Natural killer cell treated with Interleukin-12 subunit alpha and Interleukin-12 subunit beta and Interleukin-15 and Interleukin-18, amount 100 ng/mL, for 72 hours (primary cell): ENCODE results near the gene DCLK1. TPM values are rescaled to one million over a fixed set of nuclear protein-coding genes. Genes with fewer than 3 reads are reported as not detected.

ENCODE experiments used
- ATAC-seq, 2 donors: fragments of 150-1000 bp; cut with Tn5 transposase in 1 of 2; sonication (Bioruptor Pico), chemical (Tn5 transposase) in 1 of 2; 2 replicates each; pipeline ENCODE4 v1.10.0; 2021
- DNase-seq: peaks from one replicate; pipeline ENCODE4 v3.0.0; 2022; ENCODE audit warnings: low spot score
- H3K27ac Mint-ChIP-seq, 2 donors: 1 replicate in 1 of 2; 2 replicates in 1 of 2; pipeline ENCODE4 v1.8.0; 2022; ENCODE audit warnings: mixed read lengths in 2 of 2, mild to moderate bottlenecking in 1 of 2, moderate library complexity in 1 of 2
- H3K27me3 Mint-ChIP-seq, 2 donors: 1 replicate in 1 of 2; 2 replicates in 1 of 2; pipeline ENCODE4 v1.8.0; 2022; ENCODE audit warnings: mixed read lengths in 2 of 2
- H3K36me3 Mint-ChIP-seq: one replicate; pipeline ENCODE4 v1.8.0; 2022; ENCODE audit warnings: mixed read lengths
- H3K4me1 Mint-ChIP-seq, 2 donors: 1 replicate in 1 of 2; 2 replicates in 1 of 2; pipeline ENCODE4 v1.8.0; 2022; ENCODE audit warnings: low read depth in 2 of 2, mixed read lengths in 2 of 2, mild to moderate bottlenecking in 1 of 2
- H3K4me3 Mint-ChIP-seq: one replicate; pipeline ENCODE4 v1.8.0; 2022; ENCODE audit warnings: mixed read lengths
- H3K9me3 Mint-ChIP-seq: 2 replicates; pipeline ENCODE4 v1.8.0; 2022; ENCODE audit warnings: mixed read lengths
- total RNA-seq, 2 donors: library from RNA; stranded (reverse); gene quantifications; one replicate each; pipeline ENCODE4 v1.2.3, GENCODE V29; 2022

The DCLK1 gene
- total RNA-seq, 2 donors from 2014 or later, result not detected

DNA sequence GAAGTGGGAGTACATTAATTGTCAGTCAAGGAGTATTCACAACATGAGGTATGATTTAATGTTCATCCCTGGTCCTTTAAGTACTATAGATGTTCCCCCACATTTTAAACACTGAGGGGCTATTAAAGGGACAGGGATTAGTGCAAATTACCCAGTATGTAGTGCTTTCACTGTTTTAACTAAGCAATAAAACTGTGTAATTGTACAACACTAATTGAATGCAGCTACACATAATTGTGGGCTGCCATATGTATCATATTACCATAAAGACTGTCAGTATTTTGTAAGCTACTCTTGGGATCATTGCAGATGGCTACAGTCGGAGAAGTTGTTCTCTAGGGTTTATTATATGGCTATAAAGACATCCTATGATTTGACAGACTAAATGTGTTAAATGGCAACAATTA lies 316.6 kb downstream of the DCLK1 start:
- no peaks in the 10 kb centered on the region for H3K9me3 Mint-ChIP-seq
- no peaks in the 10 kb centered on the region for H3K36me3 Mint-ChIP-seq
- DNase-seq (no peak), ATAC-seq (no peak)
- no peak overlapping the region for H3K27ac Mint-ChIP-seq
- H3K4me3 Mint-ChIP-seq, result no peak overlapping the region
- no peaks in the 10 kb centered on the region for H3K27me3 Mint-ChIP-seq
- no peaks in the 10 kb centered on the region for H3K4me1 Mint-ChIP-seq

DNA sequence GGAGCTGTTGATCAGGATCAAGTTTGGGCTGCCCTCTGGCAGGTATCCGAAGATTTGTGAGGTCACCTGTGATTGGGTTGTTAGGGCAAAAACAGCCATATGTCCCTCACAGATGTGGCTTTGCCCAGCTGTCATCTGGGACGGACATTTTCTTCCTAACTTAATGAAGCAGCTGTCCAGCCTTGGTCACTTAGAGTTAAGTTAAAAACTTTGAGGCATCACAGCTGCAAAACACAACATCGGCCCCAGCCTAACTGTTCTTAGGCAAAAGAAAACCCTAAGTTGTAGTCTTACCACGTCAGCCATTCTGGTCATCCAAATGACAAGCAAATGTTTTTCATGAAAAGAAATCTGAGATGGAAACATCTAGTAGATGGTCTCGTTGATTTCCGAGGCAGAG lies 318.4 kb downstream of the DCLK1 start:
- ATAC-seq (no peak), DNase-seq (no peak)
- no peak overlapping the region for H3K4me3 Mint-ChIP-seq
- no peaks in the 10 kb centered on the region for H3K36me3 Mint-ChIP-seq
- H3K27me3 Mint-ChIP-seq, result peaks cover 0 to 3% of the 10 kb centered on the region in 2 donors
- H3K9me3 Mint-ChIP-seq, result no peaks in the 10 kb centered on the region
- H3K27ac Mint-ChIP-seq, result no peak overlapping the region
- no peaks in the 10 kb centered on the region for H3K4me1 Mint-ChIP-seq

DNA sequence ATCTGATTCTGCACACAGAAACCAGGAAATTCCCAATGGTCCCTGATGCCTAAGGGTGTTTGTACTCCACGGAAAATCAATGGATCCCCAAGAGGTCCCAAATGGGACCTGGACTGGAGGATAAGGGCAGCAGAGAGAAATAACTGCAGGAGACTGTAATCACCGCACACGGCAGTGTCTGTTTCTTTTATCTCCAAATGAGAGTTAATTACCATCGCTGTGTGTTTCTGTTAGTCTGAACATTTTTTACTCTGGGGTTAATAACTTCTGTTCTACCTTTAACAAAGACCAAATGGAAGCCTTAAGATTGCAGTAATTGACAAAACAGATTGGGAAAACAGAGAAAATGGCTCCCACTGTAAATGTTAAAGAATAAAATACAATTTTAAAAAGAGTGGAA lies 320.9 kb downstream of the DCLK1 start:
- H3K36me3 Mint-ChIP-seq, result no peaks in the 10 kb centered on the region
- peaks cover 0 to 3% of the 10 kb centered on the region in 2 donors for H3K27me3 Mint-ChIP-seq
- no peaks in the 10 kb centered on the region for H3K4me1 Mint-ChIP-seq
- no peak for DNase-seq
- H3K9me3 Mint-ChIP-seq, result no peaks in the 10 kb centered on the region
- H3K4me3 Mint-ChIP-seq, result no peak overlapping the region
- no peak for ATAC-seq
- no peak overlapping the region for H3K27ac Mint-ChIP-seq

DNA sequence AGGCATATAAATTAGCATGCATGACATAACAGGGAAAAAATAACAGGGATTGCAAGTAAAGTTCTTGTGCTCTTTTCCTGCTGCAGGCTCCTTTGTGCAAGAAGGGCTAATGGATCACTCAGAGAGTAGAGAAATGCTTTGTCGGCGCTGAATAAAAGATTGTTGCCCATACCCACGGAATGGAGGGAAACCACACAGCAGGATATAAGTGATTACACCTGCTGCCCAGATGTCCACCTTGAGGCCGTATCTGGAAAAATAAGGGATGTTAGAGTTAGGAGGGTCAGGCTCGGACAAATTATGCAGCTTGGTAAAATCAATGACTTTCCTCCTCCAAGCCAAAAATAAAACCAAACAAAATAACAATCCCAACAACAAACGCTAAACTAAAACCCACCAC lies 322.3 kb downstream of the DCLK1 start:
- no peak for ATAC-seq
- H3K27ac Mint-ChIP-seq, result no peak overlapping the region
- no peaks in the 10 kb centered on the region for H3K9me3 Mint-ChIP-seq
- peaks cover 0 to 3% of the 10 kb centered on the region in 2 donors for H3K27me3 Mint-ChIP-seq
- H3K4me1 Mint-ChIP-seq, result no peaks in the 10 kb centered on the region
- DNase-seq, result no peak
- H3K36me3 Mint-ChIP-seq, result no peaks in the 10 kb centered on the region
- H3K4me3 Mint-ChIP-seq, result no peak overlapping the region

DNA sequence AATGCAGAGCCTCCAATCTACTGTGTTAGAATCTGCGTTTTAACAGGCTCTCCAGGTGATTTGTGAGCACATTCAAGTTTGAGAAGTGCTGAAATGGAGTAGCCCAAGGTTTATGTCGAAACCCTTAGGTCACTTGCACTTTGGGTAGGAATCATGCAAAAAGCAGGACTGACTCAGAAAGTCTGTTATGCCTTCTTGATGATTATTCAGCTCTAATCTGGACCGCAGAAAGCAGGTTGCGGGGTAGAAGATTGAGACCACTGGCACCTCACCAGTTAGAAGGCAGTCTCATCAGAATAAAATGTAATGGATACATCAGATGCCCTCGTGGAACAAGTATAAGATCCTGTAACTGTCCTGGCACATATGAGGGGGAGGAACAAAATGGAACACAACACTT lies 326.3 kb downstream of the DCLK1 start:
- Mint-ChIP-seq H3K4me1 (no peaks in the 10 kb centered on the region), H3K27ac (no peak overlapping the region), H3K4me3 (no peak overlapping the region), H3K27me3 (peaks cover 0 to 3% of the 10 kb centered on the region in 2 donors), H3K36me3 (no peaks in the 10 kb centered on the region), H3K9me3 (no peaks in the 10 kb centered on the region)
- DNase-seq, result no peak
- ATAC-seq, result no peak

DNA sequence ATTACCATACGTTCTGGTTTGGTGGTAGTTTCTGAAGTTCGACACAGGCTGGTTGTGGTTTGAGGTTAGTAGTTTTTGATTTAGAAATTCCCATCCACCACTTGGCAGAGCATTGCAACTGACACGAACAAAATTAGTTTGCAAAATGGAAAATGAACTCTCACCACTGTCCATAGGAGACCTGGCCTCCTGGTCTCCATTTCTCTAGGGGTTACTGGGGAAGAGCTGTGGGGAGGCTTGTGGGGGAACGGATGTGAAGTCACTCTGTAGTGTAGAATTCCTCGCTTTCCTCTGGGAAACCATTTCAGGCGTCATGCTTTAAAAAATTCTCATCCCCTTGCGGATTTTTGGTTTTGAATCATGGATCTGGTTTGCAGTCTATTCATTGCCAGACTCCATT lies 333.2 kb downstream of the DCLK1 start:
- H3K4me1 Mint-ChIP-seq, result no peaks in the 10 kb centered on the region
- no peaks in the 10 kb centered on the region for H3K9me3 Mint-ChIP-seq
- no peaks in the 10 kb centered on the region for H3K36me3 Mint-ChIP-seq
- no peak for ATAC-seq
- H3K4me3 Mint-ChIP-seq, result no peak overlapping the region
- H3K27me3 Mint-ChIP-seq, result no peaks in the 10 kb centered on the region
- H3K27ac Mint-ChIP-seq, result no peak overlapping the region
- no peak for DNase-seq

DNA sequence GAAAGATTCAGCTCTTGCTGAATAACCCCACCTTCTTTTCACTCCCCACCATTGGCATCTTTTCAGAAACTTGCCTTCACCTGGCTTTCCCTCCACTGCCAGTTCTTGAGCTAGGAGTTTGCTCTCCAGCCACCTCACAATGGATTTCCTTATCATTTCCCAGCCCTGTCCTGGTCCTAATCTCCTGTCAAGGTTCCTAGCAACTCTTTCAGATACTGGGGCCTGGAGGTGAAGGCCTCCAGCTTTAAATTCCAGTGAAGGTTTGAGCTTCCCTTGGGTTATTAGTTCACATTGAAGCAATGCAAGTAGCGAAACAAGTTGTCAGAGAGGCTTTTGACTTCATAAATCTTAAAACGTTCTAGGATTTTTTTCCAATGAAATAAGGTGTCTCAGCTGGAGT lies 333.9 kb downstream of the DCLK1 start:
- H3K4me1 Mint-ChIP-seq, result no peaks in the 10 kb centered on the region
- DNase-seq, result no peak
- no peak for ATAC-seq
- H3K27me3 Mint-ChIP-seq, result no peaks in the 10 kb centered on the region
- H3K27ac Mint-ChIP-seq, result no peak overlapping the region
- H3K36me3 Mint-ChIP-seq, result no peaks in the 10 kb centered on the region
- no peaks in the 10 kb centered on the region for H3K9me3 Mint-ChIP-seq
- H3K4me3 Mint-ChIP-seq, result no peak overlapping the region

DNA sequence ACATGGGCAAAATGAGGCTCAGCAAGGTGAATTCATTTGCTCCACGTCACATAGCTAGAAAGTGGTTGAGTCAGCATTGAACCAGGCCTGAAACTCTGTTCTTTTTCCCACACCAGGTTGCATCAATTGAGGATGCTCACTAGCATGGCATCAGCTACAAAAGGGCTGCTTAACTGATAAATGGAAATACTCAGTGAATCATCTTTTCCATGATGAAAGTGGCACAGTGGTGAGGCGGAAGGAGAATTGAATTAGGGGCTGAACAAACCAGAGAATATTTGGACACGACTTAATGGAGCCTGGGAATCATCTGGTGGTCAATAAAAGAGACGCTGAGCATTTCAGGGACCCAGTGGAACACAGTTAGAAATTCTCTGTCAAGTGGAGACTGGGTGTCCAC lies 334.6 kb downstream of the DCLK1 start:
- H3K9me3 Mint-ChIP-seq, result no peaks in the 10 kb centered on the region
- H3K4me1 Mint-ChIP-seq, result no peaks in the 10 kb centered on the region
- DNase-seq (no peak), ATAC-seq (no peak)
- no peaks in the 10 kb centered on the region for H3K36me3 Mint-ChIP-seq
- H3K4me3 Mint-ChIP-seq, result no peak overlapping the region
- no peak overlapping the region for H3K27ac Mint-ChIP-seq
- no peaks in the 10 kb centered on the region for H3K27me3 Mint-ChIP-seq

DNA sequence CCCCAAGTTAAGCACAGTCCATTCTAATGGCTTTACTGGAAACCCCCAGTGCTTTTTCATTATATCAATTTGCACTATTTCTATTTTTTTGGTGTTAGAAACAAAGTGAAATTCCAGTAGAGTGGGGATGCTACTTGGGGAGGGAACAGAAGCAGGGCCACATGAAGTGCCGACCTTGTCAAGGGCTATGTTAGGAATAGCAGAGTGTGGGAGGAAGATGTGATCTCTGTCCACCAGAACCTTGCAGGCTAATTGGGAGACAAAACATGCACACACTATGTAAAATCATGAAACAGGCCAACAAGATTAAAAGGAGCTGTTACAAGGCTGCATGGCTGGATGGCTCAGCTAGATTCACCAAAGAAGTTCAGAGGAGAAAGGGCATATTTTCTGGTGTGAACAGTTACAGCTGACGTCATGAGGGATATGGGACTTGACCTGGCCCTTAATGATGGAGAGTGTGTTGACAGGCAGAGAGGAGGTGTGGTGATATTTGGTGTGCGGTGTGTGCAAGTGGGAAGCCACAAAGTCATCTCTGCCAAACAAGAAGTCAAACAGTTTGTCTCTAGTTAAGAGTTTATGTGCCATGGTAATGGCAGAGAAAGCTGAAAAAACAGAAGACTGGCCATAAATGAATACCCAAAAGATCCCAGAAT lies 336.3 kb downstream of the DCLK1 start:
- Mint-ChIP-seq H3K4me3 (no peak overlapping the region), H3K27ac (no peak overlapping the region), H3K9me3 (no peaks in the 10 kb centered on the region), H3K4me1 (no peaks in the 10 kb centered on the region), H3K36me3 (no peaks in the 10 kb centered on the region), H3K27me3 (peaks cover 0 to 1% of the 10 kb centered on the region in 2 donors)
- DNase-seq (no peak), ATAC-seq (no peak)

DNA sequence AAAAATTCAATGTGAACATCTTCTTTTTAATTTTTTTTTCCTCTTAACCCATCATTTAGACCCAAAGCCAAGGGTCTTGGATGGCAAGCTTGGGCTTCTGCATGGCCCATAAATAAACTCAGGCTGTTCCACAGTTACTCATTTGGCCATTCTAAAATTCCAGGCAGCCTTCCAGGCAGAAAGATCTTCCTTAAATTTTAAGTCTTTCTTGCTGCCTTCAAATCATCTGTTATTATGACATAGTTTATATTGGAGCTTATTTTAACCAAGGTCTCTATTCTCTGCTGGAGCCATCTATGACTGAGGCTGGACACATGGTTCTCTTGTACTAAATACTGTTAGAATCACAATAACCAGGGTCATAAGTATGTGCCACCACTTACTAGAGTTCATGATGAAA lies 337.4 kb downstream of the DCLK1 start:
- Mint-ChIP-seq H3K4me1 (no peaks in the 10 kb centered on the region), H3K9me3 (no peaks in the 10 kb centered on the region), H3K27ac (no peak overlapping the region), H3K4me3 (no peak overlapping the region), H3K36me3 (no peaks in the 10 kb centered on the region), H3K27me3 (peaks cover 0 to 3% of the 10 kb centered on the region in 2 donors)
- ATAC-seq (no peak), DNase-seq (no peak)

DNA sequence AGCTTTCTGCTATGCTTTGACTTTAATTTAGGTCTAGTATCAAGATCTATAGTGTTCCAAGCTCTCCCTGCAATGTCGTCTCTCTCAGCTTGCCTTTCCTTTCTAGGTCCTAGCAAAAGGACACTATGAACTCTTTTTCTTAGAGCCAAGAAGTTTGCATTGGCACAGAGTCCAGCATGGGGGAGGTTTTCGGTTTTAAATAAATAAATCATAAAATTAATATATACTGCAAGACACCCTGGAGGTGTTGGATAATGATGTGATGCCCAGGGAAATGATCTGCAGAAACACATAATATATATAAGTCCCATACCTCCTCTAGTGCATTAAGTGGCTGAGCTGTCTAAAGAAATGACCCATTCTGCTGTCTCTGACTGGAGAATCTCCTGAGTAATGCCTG lies 338.3 kb downstream of the DCLK1 start:
- Mint-ChIP-seq H3K27me3 (peaks cover 0 to 3% of the 10 kb centered on the region in 2 donors), H3K9me3 (no peaks in the 10 kb centered on the region)

DNA sequence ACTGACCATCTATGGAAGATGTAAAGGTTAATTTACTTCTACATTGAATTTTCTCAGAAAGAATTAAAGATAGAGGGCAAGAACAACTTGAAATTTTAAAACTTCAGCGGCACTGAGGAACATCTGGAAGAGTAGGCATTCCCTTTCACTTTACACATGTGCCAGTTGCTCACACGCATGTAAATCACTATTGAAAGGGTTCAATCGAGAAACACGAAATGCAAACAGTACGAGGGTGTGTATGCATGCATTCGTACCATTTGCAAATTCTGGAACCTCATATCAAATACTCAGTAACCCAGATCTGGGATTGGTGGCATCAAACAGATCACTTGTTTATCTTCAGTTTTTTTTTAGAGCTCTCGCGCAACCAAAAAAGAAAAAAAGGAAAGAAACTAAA lies 339.2 kb downstream of the DCLK1 start:
- Mint-ChIP-seq H3K4me1 (no peaks in the 10 kb centered on the region), H3K27ac (no peak overlapping the region), H3K27me3 (peaks cover 0 to 3% of the 10 kb centered on the region in 2 donors), H3K9me3 (no peaks in the 10 kb centered on the region), H3K4me3 (no peak overlapping the region), H3K36me3 (no peaks in the 10 kb centered on the region)
- ATAC-seq (no peak), DNase-seq (no peak)

More for the DNA sequence above, 338.3 kb downstream of the DCLK1 start:
- H3K27ac Mint-ChIP-seq, result no peak overlapping the region
- H3K4me1 Mint-ChIP-seq, result no peaks in the 10 kb centered on the region
- no peak overlapping the region for H3K4me3 Mint-ChIP-seq
- DNase-seq (no peak), ATAC-seq (no peak)
- no peaks in the 10 kb centered on the region for H3K36me3 Mint-ChIP-seq

DNA sequence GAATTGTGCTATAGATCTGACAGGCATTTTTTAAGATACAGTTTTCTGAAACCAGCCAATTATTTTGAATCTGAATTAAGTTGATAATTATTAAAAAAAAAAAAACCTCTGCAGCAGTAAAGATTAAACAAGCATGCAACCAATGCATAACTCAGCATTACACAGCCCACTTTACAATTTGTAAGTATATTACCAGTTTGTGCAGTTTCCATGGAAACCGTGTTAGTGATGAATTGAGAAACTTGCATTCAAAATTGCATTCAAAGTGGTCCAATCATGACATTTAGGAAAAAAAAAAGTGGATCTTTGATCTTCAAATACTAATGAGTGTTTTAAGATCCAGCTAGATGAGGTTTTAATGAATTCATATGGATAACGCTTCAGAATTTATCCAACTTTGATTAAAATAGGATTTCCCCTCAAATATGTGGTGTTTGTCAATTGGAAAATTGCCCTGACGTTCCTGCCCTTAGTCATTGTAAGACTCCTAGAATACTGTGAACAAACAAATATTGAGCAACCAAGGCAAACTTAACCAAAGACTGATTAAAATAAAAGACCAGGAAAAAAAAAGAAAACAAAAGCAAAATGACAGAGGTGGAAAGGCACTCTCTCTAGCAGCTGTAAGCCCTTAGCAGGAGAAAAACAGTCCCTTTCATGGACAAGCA lies 339.9 kb downstream of the DCLK1 start:
- Mint-ChIP-seq H3K4me1 (no peaks in the 10 kb centered on the region), H3K36me3 (no peaks in the 10 kb centered on the region), H3K4me3 (no peak overlapping the region), H3K27ac (no peak overlapping the region), H3K27me3 (peaks cover 0 to 3% of the 10 kb centered on the region in 2 donors), H3K9me3 (no peaks in the 10 kb centered on the region)
- DNase-seq, result no peak
- no peak for ATAC-seq

DNA sequence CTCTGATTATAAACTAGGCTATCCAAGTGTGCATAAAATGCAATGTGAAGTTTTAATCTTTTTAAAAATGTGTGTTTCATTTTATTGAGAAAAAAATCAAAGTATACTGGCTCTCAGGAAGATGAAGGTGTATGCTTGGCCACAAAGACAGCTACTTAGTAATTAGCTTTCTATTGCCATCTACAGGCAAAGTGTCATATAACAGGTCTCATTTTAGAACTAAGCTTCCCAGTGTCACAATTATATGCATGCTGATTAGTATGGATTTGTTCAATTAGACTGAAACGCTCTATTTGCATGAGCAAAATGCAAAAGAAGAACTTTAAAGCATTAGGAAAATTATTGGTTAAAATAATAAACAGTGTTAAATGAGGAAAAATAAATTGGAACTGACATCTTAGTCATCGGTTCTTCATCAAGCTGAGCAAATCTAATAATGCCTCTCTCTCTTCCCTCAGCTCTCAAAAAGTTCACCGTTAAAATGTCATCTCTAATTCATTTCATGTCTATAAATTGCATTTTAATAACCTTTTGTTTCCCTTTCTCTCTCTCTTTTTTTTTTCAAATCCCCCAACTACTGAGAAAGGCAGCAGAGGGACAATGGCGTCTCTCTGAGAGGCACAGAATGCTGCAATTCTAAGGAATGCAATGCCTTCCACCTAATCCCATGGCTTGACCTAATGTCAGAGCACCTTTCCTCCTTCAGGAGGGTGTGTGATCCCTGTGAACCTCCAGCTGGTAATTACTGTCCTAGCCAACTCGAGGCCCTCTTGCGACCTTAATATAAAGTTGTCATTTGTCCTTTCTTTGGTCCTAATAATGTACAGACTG lies 341.6 kb downstream of the DCLK1 start:
- Mint-ChIP-seq H3K36me3 (no peaks in the 10 kb centered on the region), H3K27me3 (peaks cover 0 to 3% of the 10 kb centered on the region in 2 donors), H3K4me1 (no peaks in the 10 kb centered on the region), H3K9me3 (no peaks in the 10 kb centered on the region), H3K4me3 (no peak overlapping the region), H3K27ac (no peak overlapping the region)
- no peak for ATAC-seq
- DNase-seq, result no peak
